Measurements from ENCODE around the gene TANC1. TPM values are rescaled to one million over a fixed set of nuclear protein-coding genes. Genes with fewer than 3 reads are reported as not detected.

Gene TANC1
- total RNA-seq, 1 donor from 2014 or later, result 0.37 TPM

- H3K4me1 Mint-ChIP-seq, result no peaks in the 10 kb centered on the region
- intact Hi-C loops (cut with micrococcal nuclease), result no loop called here
- H3K4me3 Mint-ChIP-seq, result no peak overlapping the region
- no peaks in the 10 kb centered on the region for H3K9me3 Mint-ChIP-seq
- H3K27ac Mint-ChIP-seq, result no peak overlapping the region
- DNase-seq, result no peak
- H3K27me3 Mint-ChIP-seq, result peaks cover 3% of the 10 kb centered on the region
- no peaks in the 10 kb centered on the region for H3K36me3 Mint-ChIP-seq (ENCODE audit: low read depth)
These were observed 25.5 kb downstream of the TANC1 start for GRCh38 chr2:158993721-158994587.

GRCh38 chr2:158994920-158995676, 26.7 kb downstream of the TANC1 start:
- peaks cover 3% of the 10 kb centered on the region for H3K27me3 Mint-ChIP-seq
- intact Hi-C loops (cut with micrococcal nuclease), result no loop called here
- H3K4me1 Mint-ChIP-seq, result peaks cover 2% of the 10 kb centered on the region
- H3K27ac Mint-ChIP-seq, result no peak overlapping the region
- H3K9me3 Mint-ChIP-seq, result no peaks in the 10 kb centered on the region
- no peak overlapping the region for H3K4me3 Mint-ChIP-seq
- no peak for DNase-seq
- no peaks in the 10 kb centered on the region for H3K36me3 Mint-ChIP-seq (ENCODE audit: low read depth)

GRCh38 chr2:158995677-158996049, 27.2 kb downstream of the TANC1 start:
- intact Hi-C loops (cut with micrococcal nuclease), result no loop called here
- no peaks in the 10 kb centered on the region for H3K9me3 Mint-ChIP-seq
- H3K36me3 Mint-ChIP-seq (ENCODE audit: low read depth), result no peaks in the 10 kb centered on the region

GRCh38 chr2:158996378-158996993, 28.0 kb downstream of the TANC1 start:
- H3K27ac Mint-ChIP-seq, result no peak overlapping the region
- intact Hi-C loops (cut with micrococcal nuclease), result no loop called here
- no peak for DNase-seq
- no peaks in the 10 kb centered on the region for H3K9me3 Mint-ChIP-seq
- H3K4me1 Mint-ChIP-seq, result peaks cover 2% of the 10 kb centered on the region
- H3K36me3 Mint-ChIP-seq (ENCODE audit: low read depth), result no peaks in the 10 kb centered on the region
- H3K4me3 Mint-ChIP-seq, result no peak overlapping the region
- peaks cover 3% of the 10 kb centered on the region for H3K27me3 Mint-ChIP-seq

More at GRCh38 chr2:158995677-158996049, 27.2 kb downstream of the TANC1 start:
- no peak overlapping the region for H3K4me3 Mint-ChIP-seq
- H3K27me3 Mint-ChIP-seq, result peaks cover 3% of the 10 kb centered on the region
- no peak overlapping the region for H3K27ac Mint-ChIP-seq
- DNase-seq, result no peak
- peaks cover 2% of the 10 kb centered on the region for H3K4me1 Mint-ChIP-seq

GRCh38 chr2:158997037-158997790, 28.8 kb downstream of the TANC1 start:
- DNase-seq, result no peak
- no peak overlapping the region for H3K27ac Mint-ChIP-seq
- peaks cover 2% of the 10 kb centered on the region for H3K4me1 Mint-ChIP-seq
- no peaks in the 10 kb centered on the region for H3K9me3 Mint-ChIP-seq
- H3K27me3 Mint-ChIP-seq, result peaks cover 3% of the 10 kb centered on the region
- no peaks in the 10 kb centered on the region for H3K36me3 Mint-ChIP-seq (ENCODE audit: low read depth)
- intact Hi-C loops (cut with micrococcal nuclease), result no loop called here
- no peak overlapping the region for H3K4me3 Mint-ChIP-seq

GRCh38 chr2:158998551-158999248, 30.3 kb downstream of the TANC1 start:
- H3K27me3 Mint-ChIP-seq, result no peaks in the 10 kb centered on the region
- no peaks in the 10 kb centered on the region for H3K36me3 Mint-ChIP-seq (ENCODE audit: low read depth)

GRCh38 chr2:158999458-158999857, 31.0 kb downstream of the TANC1 start:
- intact Hi-C loops (cut with micrococcal nuclease), result no loop called here
- H3K4me3 Mint-ChIP-seq, result no peak overlapping the region
- no peak overlapping the region for H3K27ac Mint-ChIP-seq
- no peaks in the 10 kb centered on the region for H3K27me3 Mint-ChIP-seq
- peaks cover 2% of the 10 kb centered on the region for H3K4me1 Mint-ChIP-seq
- no peaks in the 10 kb centered on the region for H3K36me3 Mint-ChIP-seq (ENCODE audit: low read depth)
- DNase-seq, result no peak
- no peaks in the 10 kb centered on the region for H3K9me3 Mint-ChIP-seq

More at GRCh38 chr2:158998551-158999248, 30.3 kb downstream of the TANC1 start:
- intact Hi-C loops (cut with micrococcal nuclease), result no loop called here
- Mint-ChIP-seq H3K27ac (no peak overlapping the region), H3K4me3 (no peak overlapping the region), H3K4me1 (peaks cover 2% of the 10 kb centered on the region), H3K9me3 (no peaks in the 10 kb centered on the region)
- DNase-seq, result no peak

GRCh38 chr2:159000072-159000471, 31.6 kb downstream of the TANC1 start:
- H3K9me3 Mint-ChIP-seq, result no peaks in the 10 kb centered on the region
- H3K4me3 Mint-ChIP-seq, result no peak overlapping the region
- H3K27ac Mint-ChIP-seq, result no peak overlapping the region
- H3K4me1 Mint-ChIP-seq, result peaks cover 2% of the 10 kb centered on the region
- intact Hi-C loops (cut with micrococcal nuclease), result no loop called here
- H3K27me3 Mint-ChIP-seq, result no peaks in the 10 kb centered on the region
- DNase-seq, result no peak
- H3K36me3 Mint-ChIP-seq (ENCODE audit: low read depth), result no peaks in the 10 kb centered on the region

GRCh38 chr2:159002462-159003111, 34.1 kb downstream of the TANC1 start:
- peaks cover 2% of the 10 kb centered on the region for H3K4me1 Mint-ChIP-seq
- H3K4me3 Mint-ChIP-seq, result no peak overlapping the region

GRCh38 chr2:159003555-159003954, 35.1 kb downstream of the TANC1 start:
- peaks cover 4% of the 10 kb centered on the region for H3K9me3 Mint-ChIP-seq
- no peak overlapping the region for H3K4me3 Mint-ChIP-seq
- H3K27ac Mint-ChIP-seq, result no peak overlapping the region
- H3K27me3 Mint-ChIP-seq, result no peaks in the 10 kb centered on the region
- no peaks in the 10 kb centered on the region for H3K36me3 Mint-ChIP-seq (ENCODE audit: low read depth)
- peaks cover 2% of the 10 kb centered on the region for H3K4me1 Mint-ChIP-seq
- intact Hi-C loops (cut with micrococcal nuclease), result no loop called here
- DNase-seq, result no peak

More at GRCh38 chr2:159002462-159003111, 34.1 kb downstream of the TANC1 start:
- DNase-seq, result no peak
- Mint-ChIP-seq H3K9me3 (peaks cover 3% of the 10 kb centered on the region), H3K27ac (no peak overlapping the region), H3K27me3 (no peaks in the 10 kb centered on the region), H3K36me3 (ENCODE audit: low read depth) (no peaks in the 10 kb centered on the region)
- intact Hi-C loops (cut with micrococcal nuclease), result no loop called here

- Mint-ChIP-seq H3K36me3 (ENCODE audit: low read depth) (no peaks in the 10 kb centered on the region), H3K4me3 (no peak overlapping the region), H3K4me1 (no peaks in the 10 kb centered on the region), H3K9me3 (peaks cover 4% of the 10 kb centered on the region), H3K27me3 (no peaks in the 10 kb centered on the region), H3K27ac (no peak overlapping the region)
- intact Hi-C loops (cut with micrococcal nuclease), result no loop called here
- DNase-seq, result no peak
These were observed 36.4 kb downstream of the TANC1 start for GRCh38 chr2:159004849-159005248.

GRCh38 chr2:159009940-159010339, 41.5 kb downstream of the TANC1 start:
- Mint-ChIP-seq H3K4me3 (no peak overlapping the region), H3K27me3 (no peaks in the 10 kb centered on the region), H3K27ac (no peak overlapping the region), H3K36me3 (ENCODE audit: low read depth) (no peaks in the 10 kb centered on the region), H3K4me1 (no peaks in the 10 kb centered on the region), H3K9me3 (peaks cover 12% of the 10 kb centered on the region)
- DNase-seq, result no peak
- intact Hi-C loops (cut with micrococcal nuclease), result no loop called here

GRCh38 chr2:159010340-159010739, 41.9 kb downstream of the TANC1 start:
- Mint-ChIP-seq H3K4me1 (no peaks in the 10 kb centered on the region), H3K9me3 (peaks cover 12% of the 10 kb centered on the region), H3K4me3 (no peak overlapping the region), H3K27me3 (no peaks in the 10 kb centered on the region), H3K27ac (no peak overlapping the region), H3K36me3 (ENCODE audit: low read depth) (no peaks in the 10 kb centered on the region)
- intact Hi-C loops (cut with micrococcal nuclease), result no loop called here
- DNase-seq, result no peak

Data from activated CD4-positive, alpha-beta T cell treated with anti-CD3 and anti-CD28 coated beads, Interleukin-2, amount 10 ng/mL, durations not matched to agents 24 days and 14 days (primary cell).